ENCODE measurements around the gene TENM4.

Gene TENM4

DNA sequence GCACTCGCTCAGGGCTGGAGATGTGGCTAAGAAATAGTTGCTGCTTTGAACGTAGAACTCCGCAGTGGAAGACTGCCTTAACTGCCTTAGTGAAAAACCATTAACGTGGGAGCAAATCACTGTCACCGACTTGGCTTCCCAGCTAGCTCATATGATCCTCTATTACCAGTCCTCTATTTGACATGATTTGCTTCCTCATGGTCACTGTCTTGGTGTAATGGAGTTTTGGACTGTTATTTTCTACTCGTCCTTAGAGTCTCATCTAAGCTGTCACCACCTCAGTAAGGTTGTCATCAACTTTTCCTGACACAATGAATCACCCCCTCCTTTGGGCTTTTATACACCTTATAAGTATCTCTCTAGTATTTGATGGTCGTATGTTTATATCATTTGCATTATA, 699.1 kb downstream of the TENM4 start (continued):
- TF ChIP-seq, protein P1, sequence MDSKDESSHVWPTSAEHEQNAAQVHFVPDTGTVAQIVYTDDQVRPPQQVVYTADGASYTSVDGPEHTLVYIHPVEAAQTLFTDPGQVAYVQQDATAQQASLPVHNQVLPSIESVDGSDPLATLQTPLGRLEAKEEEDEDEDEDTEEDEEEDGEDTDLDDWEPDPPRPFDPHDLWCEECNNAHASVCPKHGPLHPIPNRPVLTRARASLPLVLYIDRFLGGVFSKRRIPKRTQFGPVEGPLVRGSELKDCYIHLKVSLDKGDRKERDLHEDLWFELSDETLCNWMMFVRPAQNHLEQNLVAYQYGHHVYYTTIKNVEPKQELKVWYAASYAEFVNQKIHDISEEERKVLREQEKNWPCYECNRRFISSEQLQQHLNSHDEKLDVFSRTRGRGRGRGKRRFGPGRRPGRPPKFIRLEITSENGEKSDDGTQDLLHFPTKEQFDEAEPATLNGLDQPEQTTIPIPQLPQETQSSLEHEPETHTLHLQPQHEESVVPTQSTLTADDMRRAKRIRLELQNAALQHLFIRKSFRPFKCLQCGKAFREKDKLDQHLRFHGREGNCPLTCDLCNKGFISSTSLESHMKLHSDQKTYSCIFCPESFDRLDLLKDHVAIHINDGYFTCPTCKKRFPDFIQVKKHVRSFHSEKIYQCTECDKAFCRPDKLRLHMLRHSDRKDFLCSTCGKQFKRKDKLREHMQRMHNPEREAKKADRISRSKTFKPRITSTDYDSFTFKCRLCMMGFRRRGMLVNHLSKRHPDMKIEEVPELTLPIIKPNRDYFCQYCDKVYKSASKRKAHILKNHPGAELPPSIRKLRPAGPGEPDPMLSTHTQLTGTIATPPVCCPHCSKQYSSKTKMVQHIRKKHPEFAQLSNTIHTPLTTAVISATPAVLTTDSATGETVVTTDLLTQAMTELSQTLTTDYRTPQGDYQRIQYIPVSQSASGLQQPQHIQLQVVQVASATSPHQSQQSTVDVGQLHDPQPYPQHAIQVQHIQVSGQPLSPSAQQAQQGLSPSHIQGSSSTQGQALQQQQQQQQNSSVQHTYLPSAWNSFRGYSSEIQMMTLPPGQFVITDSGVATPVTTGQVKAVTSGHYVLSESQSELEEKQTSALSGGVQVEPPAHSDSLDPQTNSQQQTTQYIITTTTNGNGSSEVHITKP (tag by site-specific recombination; IDR thresholded peaks at IDR 0.05), result no peak
- TF ChIP-seq ZNF2 (tag by site-specific recombination; IDR thresholded peaks at IDR 0.05) (no peak), SP7 (tag by site-specific recombination; IDR thresholded peaks at IDR 0.05) (no peak), ZNF600 (tag by site-specific recombination; IDR thresholded peaks at IDR 0.05) (no peak), ZBTB48 (tag by site-specific recombination; IDR thresholded peaks at IDR 0.05) (no peak)
- TF ChIP-seq, protein P2, sequence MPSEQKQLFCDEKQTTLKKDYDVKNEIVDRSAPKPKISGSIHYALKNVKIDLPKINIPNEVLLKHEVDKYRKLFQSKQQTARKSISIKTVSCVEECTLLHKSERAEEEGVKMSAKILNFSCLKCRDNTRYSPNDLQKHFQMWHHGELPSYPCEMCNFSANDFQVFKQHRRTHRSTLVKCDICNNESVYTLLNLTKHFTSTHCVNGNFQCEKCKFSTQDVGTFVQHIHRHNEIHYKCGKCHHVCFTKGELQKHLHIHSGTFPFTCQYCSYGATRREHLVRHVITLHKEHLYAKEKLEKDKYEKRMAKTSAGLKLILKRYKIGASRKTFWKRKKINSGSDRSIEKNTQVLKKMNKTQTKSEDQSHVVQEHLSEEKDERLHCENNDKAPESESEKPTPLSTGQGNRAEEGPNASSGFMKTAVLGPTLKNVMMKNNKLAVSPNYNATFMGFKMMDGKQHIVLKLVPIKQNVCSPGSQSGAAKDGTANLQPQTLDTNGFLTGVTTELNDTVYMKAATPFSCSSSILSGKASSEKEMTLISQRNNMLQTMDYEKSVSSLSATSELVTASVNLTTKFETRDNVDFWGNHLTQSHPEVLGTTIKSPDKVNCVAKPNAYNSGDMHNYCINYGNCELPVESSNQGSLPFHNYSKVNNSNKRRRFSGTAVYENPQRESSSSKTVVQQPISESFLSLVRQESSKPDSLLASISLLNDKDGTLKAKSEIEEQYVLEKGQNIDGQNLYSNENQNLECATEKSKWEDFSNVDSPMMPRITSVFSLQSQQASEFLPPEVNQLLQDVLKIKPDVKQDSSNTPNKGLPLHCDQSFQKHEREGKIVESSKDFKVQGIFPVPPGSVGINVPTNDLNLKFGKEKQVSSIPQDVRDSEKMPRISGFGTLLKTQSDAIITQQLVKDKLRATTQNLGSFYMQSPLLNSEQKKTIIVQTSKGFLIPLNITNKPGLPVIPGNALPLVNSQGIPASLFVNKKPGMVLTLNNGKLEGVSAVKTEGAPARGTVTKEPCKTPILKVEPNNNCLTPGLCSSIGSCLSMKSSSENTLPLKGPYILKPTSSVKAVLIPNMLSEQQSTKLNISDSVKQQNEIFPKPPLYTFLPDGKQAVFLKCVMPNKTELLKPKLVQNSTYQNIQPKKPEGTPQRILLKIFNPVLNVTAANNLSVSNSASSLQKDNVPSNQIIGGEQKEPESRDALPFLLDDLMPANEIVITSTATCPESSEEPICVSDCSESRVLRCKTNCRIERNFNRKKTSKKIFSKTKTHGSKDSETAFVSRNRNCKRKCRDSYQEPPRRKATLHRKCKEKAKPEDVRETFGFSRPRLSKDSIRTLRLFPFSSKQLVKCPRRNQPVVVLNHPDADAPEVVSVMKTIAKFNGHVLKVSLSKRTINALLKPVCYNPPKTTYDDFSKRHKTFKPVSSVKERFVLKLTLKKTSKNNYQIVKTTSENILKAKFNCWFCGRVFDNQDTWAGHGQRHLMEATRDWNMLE (tag by site-specific recombination; conservative IDR thresholded peaks at IDR 0.05; ENCODE audit: low read depth), result no peak

DNA sequence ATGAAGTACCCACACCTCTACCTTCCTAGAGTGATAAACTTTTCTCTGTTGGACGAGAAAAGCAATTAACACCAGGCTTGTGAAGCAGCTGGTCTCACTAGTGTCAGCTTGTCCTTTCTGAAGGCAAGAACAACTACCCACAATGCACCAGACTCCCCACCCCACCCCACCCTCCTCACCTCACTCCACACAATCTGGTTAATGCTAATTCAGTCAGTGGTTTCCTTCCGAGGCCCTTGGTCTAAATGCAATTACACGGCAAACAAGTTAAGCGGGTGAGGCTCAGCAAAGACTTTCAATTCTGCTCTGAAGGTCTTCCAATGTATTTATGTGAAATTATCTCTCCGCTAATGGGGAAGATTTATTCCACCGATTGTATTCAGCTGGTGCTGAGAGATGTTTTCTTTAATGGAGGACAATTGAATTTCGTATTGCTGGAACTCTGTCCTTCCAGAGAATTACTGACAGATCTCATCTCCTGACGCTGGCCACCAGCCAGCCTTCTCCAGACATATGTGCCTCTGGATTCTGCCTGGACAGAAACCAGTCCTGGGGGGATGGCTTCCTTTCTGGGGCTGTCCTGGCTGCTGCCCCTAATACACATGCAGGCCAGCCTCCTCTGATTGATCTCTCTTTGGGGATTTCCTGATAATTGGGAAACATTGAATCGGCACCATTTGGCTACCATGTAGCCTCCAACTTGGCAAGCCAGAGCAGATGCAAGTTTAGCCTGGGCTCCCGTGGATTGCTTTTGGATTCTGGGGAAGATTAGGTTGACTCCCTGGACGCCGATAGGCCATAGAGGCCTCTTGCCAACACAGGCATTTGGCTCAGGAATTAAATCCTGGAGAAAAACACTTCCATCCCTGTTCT, 700.4 kb downstream of the TENM4 start:
- no peaks in the 10 kb centered on the region for H3K9me3 ChIP-seq (ENCODE audit: control insufficient read depth, insufficient read depth, low read depth, low read length)
- H3K36me3 ChIP-seq (ENCODE audit: control insufficient read depth in 2 of 2, insufficient read depth in 1 of 2, low read length in 2 of 2), result no peaks in the 10 kb centered on the region
- no peaks in the 10 kb centered on the region for H3K4me1 ChIP-seq (ENCODE audit: control insufficient read depth, insufficient read depth, low read length)
- no peak overlapping the region for H3K4me3 ChIP-seq (ENCODE audit: low read depth, low read length)
- CTCF ChIA-PET, result no interaction called here
- no peak overlapping the region for H3K27ac ChIP-seq (ENCODE audit: extremely low read depth, low read depth, low read length)
- TF ChIP-seq ZNF670 (tag by site-specific recombination; IDR thresholded peaks at IDR 0.05; ENCODE audit: low read depth), result no peak
- POLR2A ChIA-PET, result no interaction called here

DNA sequence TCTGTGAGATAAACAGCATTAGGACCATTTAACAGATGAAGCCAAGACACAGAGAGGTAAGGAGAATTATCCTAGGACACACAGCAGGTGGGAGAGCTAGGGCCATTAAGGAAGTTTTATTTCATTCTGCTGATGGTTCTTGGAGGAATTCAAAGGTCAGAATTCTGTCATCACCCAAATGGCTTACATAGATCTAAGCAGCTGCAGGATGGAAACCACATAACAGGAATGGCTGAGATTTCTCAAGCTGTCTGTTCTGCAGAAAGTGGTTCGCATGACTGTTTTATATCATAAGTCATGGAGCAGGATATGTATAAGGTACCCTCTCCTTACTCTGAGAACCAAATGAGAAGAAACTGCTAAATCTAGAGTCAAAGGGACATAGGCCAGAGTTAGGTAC, 702.9 kb downstream of the TENM4 start:
- no peak overlapping the region for H3K27ac ChIP-seq (ENCODE audit: extremely low read depth, low read depth, low read length)
- H3K9me3 ChIP-seq (ENCODE audit: control insufficient read depth, insufficient read depth, low read depth, low read length), result no peaks in the 10 kb centered on the region
- H3K4me3 ChIP-seq (ENCODE audit: low read depth, low read length), result no peak overlapping the region
- ChIA-PET CTCF (interaction anchor here (1.6 kb wide), 1 partner anchor 22 kb away, joined by 7 read pairs; no protein-coding TSS in a partner anchor), POLR2A (no interaction called here)
- TF ChIP-seq ZNF830 (tag by site-specific recombination; IDR thresholded peaks at IDR 0.05; ENCODE audit: low read depth), result no peak
- TF ChIP-seq ZNF174 (tag by site-specific recombination; IDR thresholded peaks at IDR 0.05), result no peak
- no peak for TF ChIP-seq ZNF37A (tag by site-specific recombination; IDR thresholded peaks at IDR 0.05)
- TF ChIP-seq YY1 (tag by site-specific recombination; IDR thresholded peaks at IDR 0.05), result no peak
- no peak for TF ChIP-seq ZNF350 (tag by site-specific recombination; IDR thresholded peaks at IDR 0.05)
- no peak for TF ChIP-seq ZNF354C (tag by site-specific recombination; IDR thresholded peaks at IDR 0.05; ENCODE audit: borderline replicate concordance, low read depth)
- TF ChIP-seq GFI1B (tag by site-specific recombination; IDR thresholded peaks at IDR 0.05), result no peak
- TF ChIP-seq ZNF292 (tag by site-specific recombination; IDR thresholded peaks at IDR 0.05; ENCODE audit: borderline replicate concordance, low read depth), result no peak
- TF ChIP-seq ZNF791 (tag by site-specific recombination; IDR thresholded peaks at IDR 0.05), result no peak
- TF ChIP-seq SALL2 (tag by site-specific recombination; IDR thresholded peaks at IDR 0.05; ENCODE audit: borderline replicate concordance), result no peak
- no peaks in the 10 kb centered on the region for H3K4me1 ChIP-seq (ENCODE audit: control insufficient read depth, insufficient read depth, low read length)
- H3K36me3 ChIP-seq (ENCODE audit: control insufficient read depth in 2 of 2, insufficient read depth in 1 of 2, low read length in 2 of 2), result no peaks in the 10 kb centered on the region
